Activated B cell treated with CpG ODN at 0.5 μM for 24 hours (primary cell): Measurements from ENCODE around the gene AKT2. TPM values are rescaled to one million over a fixed set of nuclear protein-coding genes. Genes with fewer than 3 reads are reported as not detected.
"Not testable (repeated sequence)": the region's sequence is repeated elsewhere in the genome, so short reads cannot be mapped to it uniquely, and the experiment has no call there.

Experiments
- ATAC-seq: fragments of 200-7000 bp; cut with Tn5 transposase; one replicate; pipeline ENCODE4 v1.10.0; 2021; ENCODE audit warnings: low read depth, mild to moderate bottlenecking, moderate library complexity
- CTCF ChIA-PET: fragments of 350-600 bp; sonication (Branson Sonifier 250); formaldehyde crosslinking; loops from one replicate; lab custom pipeline; 2021; ENCODE audit warnings: antibody characterized with exemption; lab: Charles Lee
- POLR2A ChIA-PET: fragments of 350-600 bp; sonication (Branson Sonifier 250); formaldehyde crosslinking; loops from one replicate; lab custom pipeline; 2021; ENCODE audit warnings: antibody characterized with exemption; lab: Charles Lee
- DNase-seq: peaks from one replicate; pipeline ENCODE4 v3.0.0; 2022
- H3K27ac Mint-ChIP-seq: one replicate; pipeline ENCODE4 v1.8.0; 2020; ENCODE audit warnings: mixed read lengths
- H3K27me3 Mint-ChIP-seq: one replicate; pipeline ENCODE4 v1.8.0; 2021; ENCODE audit warnings: mixed read lengths
- H3K36me3 Mint-ChIP-seq: one replicate; pipeline ENCODE4 v1.8.0; 2021; ENCODE audit warnings: low read depth, mixed read lengths
- H3K4me1 Mint-ChIP-seq: one replicate; pipeline ENCODE4 v1.8.0; 2021; ENCODE audit warnings: mixed read lengths
- H3K4me3 Mint-ChIP-seq: one replicate; pipeline ENCODE4 v1.8.0; 2020; ENCODE audit warnings: mild to moderate bottlenecking, mixed read lengths
- H3K9me3 Mint-ChIP-seq: one replicate; pipeline ENCODE4 v1.8.0; 2020; ENCODE audit warnings: mixed read lengths
- CTCF ChIP-seq: fragments of 200-600 bp; IDR thresholded peaks from one replicate; pipeline ENCODE4 v1.8.0; 2022; ENCODE audit warnings: antibody characterized with exemption, mild to moderate bottlenecking
- intact Hi-C: fragments of 100-400 bp; cut with micrococcal nuclease; formaldehyde crosslinking; loops from one replicate; pipeline ENCODE4 v1.15.1; 2024
- total RNA-seq: library from RNA; stranded (reverse); gene quantifications from 2 replicates; pipeline ENCODE4 v1.2.3, GENCODE V29; 2022

Gene AKT2
- total RNA-seq, 1 donor from 2014 or later: 176 TPM

GRCh38 chr19:40223135-40223822 is 61.9 kb downstream of the AKT2 start:
- H3K36me3 Mint-ChIP-seq: no peaks in the 10 kb centered on the region
- peaks cover 22% of the 10 kb centered on the region for H3K4me1 Mint-ChIP-seq
- ChIA-PET POLR2A (no interaction called here), CTCF (interaction anchor here (1.0 kb wide), 1 partner anchor 82 kb away, joined by 3 read pairs; no protein-coding TSS in a partner anchor)
- ATAC-seq (no peak), DNase-seq (no peak)
- H3K4me3 Mint-ChIP-seq: no peak overlapping the region
- H3K27ac Mint-ChIP-seq: no peak overlapping the region
- intact Hi-C loops: no loop called here
- H3K27me3 Mint-ChIP-seq: peaks cover 47% of the 10 kb centered on the region
- H3K9me3 Mint-ChIP-seq: peaks cover 3% of the 10 kb centered on the region
- TF ChIP-seq CTCF: no peak

- ATAC-seq (peak; percentile 93), DNase-seq (peak; percentile 50)
- no peak for TF ChIP-seq CTCF
- CTCF ChIA-PET: interaction anchor here (1.0 to 4.6 kb wide), 2 partner anchors 81 kb away, joined by 3 to 29 read pairs; no protein-coding TSS in a partner anchor
- intact Hi-C loops: loop anchor here (1.0 kb wide), 1 partner anchor 83 kb away; no protein-coding TSS in a partner anchor
- Mint-ChIP-seq H3K9me3 (peaks cover 3% of the 10 kb centered on the region), H3K27ac (peak overlapping the region; percentile 56), H3K4me1 (peaks cover 22% of the 10 kb centered on the region), H3K4me3 (no peak overlapping the region), H3K27me3 (peaks cover 49% of the 10 kb centered on the region), H3K36me3 (no peaks in the 10 kb centered on the region)
- POLR2A ChIA-PET: no interaction called here
These were observed 63.1 kb downstream of the AKT2 start for GRCh38 chr19:40221858-40222619.

GRCh38 chr19:40220674-40221073 is 64.5 kb downstream of the AKT2 start:
- H3K27ac Mint-ChIP-seq: no peak overlapping the region
- H3K36me3 Mint-ChIP-seq: no peaks in the 10 kb centered on the region
- H3K9me3 Mint-ChIP-seq: peaks cover 3% of the 10 kb centered on the region
- intact Hi-C loops: no loop called here
- no peak for ATAC-seq
- H3K27me3 Mint-ChIP-seq: peaks cover 53% of the 10 kb centered on the region
- H3K4me3 Mint-ChIP-seq: no peak overlapping the region
- no peak for DNase-seq
- CTCF ChIA-PET: interaction anchor here (1.0 to 4.6 kb wide), 3 partner anchors 53 to 429 kb away, joined by 3 to 29 read pairs (median 3); no protein-coding TSS in a partner anchor
- TF ChIP-seq CTCF: no peak
- H3K4me1 Mint-ChIP-seq: peaks cover 16% of the 10 kb centered on the region
- POLR2A ChIA-PET: interaction anchor here (0.7 kb wide), 1 partner anchor 18 kb away, joined by 3 read pairs; no protein-coding TSS in a partner anchor

- intact Hi-C loops: loop anchor here (2.0 kb wide), 1 partner anchor 29 kb away; the partner anchor contains the start of gene MAP3K10
These were observed 65.3 kb downstream of the AKT2 start for GRCh38 chr19:40219721-40220276.

GRCh38 chr19:40219029-40219428 is 66.1 kb downstream of the AKT2 start:
- not testable (repeated sequence) for ATAC-seq, DNase-seq, H3K4me3 Mint-ChIP-seq, H3K27ac Mint-ChIP-seq, H3K9me3 Mint-ChIP-seq, H3K36me3 Mint-ChIP-seq
- Mint-ChIP-seq H3K4me1 (peaks cover 13% of the 10 kb centered on the region), H3K27me3 (peaks cover 40% of the 10 kb centered on the region)
- POLR2A ChIA-PET: interaction anchor here (0.7 kb wide), 1 partner anchor 548 kb away, joined by 4 read pairs; no protein-coding TSS in a partner anchor
- intact Hi-C loops: loop anchor here (2.0 kb wide), 1 partner anchor 28 kb away; the partner anchor contains the start of gene MAP3K10
- CTCF ChIA-PET: interaction anchor here (0.6 to 4.6 kb wide), 3 partner anchors 78 to 374 kb away, joined by 3 to 29 read pairs (median 4); no protein-coding TSS in a partner anchor

More at GRCh38 chr19:40219721-40220276, 65.3 kb downstream of the AKT2 start:
- no peak for ATAC-seq
- peaks cover 3% of the 10 kb centered on the region for H3K9me3 Mint-ChIP-seq
- ChIA-PET POLR2A (no interaction called here), CTCF (interaction anchor here (1.0 to 4.6 kb wide), 4 partner anchors 52 to 428 kb away, joined by 3 to 29 read pairs (median 3); no protein-coding TSS in a partner anchor)
- no peak overlapping the region for H3K4me3 Mint-ChIP-seq
- H3K36me3 Mint-ChIP-seq: no peaks in the 10 kb centered on the region
- H3K4me1 Mint-ChIP-seq: peaks cover 13% of the 10 kb centered on the region
- no peak for TF ChIP-seq CTCF
- no peak for DNase-seq
- H3K27me3 Mint-ChIP-seq: peaks cover 46% of the 10 kb centered on the region
- H3K27ac Mint-ChIP-seq: no peak overlapping the region
